Stimulated activated CD8-positive, alpha-beta memory T cell treated with anti-CD3 and anti-CD28 coated beads, Interleukin-15, amount 100 ng/mL, for 4 hours (primary cell): ENCODE results near the gene GALNT7.
"Not testable (repeated sequence)": the region's sequence is repeated elsewhere in the genome, so short reads cannot be mapped to it uniquely, and the experiment has no call there.

ENCODE experiments used
- DNase-seq, 2 donors: peaks; one replicate each; pipeline ENCODE4 v3.0.0-alpha.2; 2020; ENCODE audit warnings: low read depth in 2 of 2

Gene GALNT7, protein sequence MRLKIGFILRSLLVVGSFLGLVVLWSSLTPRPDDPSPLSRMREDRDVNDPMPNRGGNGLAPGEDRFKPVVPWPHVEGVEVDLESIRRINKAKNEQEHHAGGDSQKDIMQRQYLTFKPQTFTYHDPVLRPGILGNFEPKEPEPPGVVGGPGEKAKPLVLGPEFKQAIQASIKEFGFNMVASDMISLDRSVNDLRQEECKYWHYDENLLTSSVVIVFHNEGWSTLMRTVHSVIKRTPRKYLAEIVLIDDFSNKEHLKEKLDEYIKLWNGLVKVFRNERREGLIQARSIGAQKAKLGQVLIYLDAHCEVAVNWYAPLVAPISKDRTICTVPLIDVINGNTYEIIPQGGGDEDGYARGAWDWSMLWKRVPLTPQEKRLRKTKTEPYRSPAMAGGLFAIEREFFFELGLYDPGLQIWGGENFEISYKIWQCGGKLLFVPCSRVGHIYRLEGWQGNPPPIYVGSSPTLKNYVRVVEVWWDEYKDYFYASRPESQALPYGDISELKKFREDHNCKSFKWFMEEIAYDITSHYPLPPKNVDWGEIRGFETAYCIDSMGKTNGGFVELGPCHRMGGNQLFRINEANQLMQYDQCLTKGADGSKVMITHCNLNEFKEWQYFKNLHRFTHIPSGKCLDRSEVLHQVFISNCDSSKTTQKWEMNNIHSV

DNA sequence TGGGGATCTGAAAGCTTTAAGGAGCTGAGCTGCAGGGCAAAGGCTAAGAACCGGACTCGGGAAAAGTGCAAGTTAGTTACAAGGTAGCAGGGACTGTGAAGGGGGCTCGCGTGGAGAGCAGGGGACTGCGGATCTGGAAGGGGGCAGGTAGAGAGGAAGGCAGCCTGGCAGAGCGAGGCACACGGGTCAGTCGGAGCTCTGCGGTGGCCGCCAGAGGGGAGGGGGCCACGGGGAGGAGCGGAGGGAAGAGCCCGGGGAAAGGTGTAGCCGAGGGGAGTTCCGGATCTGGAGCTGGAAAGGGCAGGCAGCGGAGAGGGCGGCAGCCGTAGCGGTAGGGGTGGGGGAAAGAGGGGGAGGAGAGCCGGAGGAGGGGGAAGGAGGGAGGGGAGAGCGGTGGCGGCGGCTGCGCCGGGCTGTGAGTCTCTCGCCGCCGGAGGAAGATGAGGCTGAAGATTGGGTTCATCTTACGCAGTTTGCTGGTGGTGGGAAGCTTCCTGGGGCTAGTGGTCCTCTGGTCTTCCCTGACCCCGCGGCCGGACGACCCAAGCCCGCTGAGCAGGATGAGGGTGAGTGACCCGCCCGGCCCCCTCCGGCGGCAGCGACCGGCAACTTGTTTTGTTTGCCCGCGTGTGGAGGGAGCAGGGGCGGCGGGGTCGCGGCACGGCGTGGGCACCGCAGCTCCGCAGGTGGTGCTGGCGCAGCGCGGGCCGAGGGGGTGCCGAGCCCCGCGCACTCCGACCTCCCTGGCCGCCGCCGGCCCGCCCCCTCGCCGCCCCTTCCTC is at the start of gene GALNT7:
Gene GALNT7, plus strand, starts transcription at position 416 of the 782 bp plus-strand sequence. Its CDS starts 25 bp downstream, at position 441.
- peak; percentile 39 to 42 for DNase-seq

DNA sequence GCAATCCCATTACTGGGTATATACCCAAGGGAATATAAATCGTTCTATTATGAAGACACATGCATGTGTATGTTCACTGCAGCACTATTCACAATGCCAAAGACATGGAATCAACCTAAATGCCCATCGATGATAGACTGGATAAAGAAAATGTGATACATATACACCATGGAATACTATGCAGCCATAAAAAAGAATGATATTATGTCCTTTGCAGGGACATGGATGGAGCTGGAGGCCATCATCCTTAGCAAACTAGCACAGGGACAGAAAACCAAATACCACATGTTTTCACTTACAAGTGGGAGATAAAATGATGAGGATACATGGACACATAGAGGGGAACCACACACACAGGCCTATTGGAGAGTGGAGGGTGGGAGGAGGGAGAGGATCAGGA is 49.8 kb upstream of the GALNT7 start:
- DNase-seq = not testable (repeated sequence)

DNA sequence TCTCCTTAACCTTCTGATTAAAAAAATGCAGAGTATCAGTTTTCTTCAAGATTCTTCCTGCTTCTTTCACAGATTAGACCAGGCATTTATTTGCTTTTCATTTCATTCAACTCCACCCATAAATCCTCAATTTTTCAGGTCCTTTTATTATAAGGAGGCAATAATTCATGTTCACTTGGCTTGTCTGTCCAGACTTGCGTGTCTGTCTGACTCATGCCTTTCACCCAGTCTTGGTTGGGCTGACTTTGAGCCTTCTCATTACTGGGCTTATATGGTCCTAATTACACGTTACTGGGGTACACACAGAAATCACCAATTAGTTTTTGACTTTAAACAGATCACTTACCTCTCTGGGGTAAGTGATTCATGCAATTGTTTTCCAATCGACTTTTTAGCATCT is 48.8 kb upstream of the GALNT7 start:
- DNase-seq = no peak

DNA sequence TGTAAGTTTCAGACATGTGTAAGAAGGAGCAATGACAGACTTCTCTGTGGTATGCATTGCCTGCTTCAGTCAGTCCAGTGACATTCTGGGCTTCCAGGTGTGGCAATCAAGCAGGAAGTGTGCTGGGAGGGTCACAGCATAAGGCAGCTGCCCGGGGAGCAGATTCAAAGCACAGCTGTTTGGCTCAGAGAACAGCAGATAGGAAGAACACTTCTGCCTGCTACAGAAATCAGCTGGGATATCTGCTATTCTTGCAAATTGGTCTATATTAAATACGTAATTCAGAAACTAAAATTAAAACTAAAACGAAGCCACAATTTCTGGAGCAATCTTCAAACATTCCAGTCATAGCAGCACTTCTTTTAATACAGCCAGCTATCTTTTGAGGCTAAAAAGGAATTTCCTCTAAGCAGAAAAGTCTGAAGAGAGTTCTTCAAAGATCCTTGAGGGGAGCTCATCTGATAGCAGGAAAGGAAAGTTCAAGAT is 47.5 kb upstream of the GALNT7 start:
- DNase-seq = no peak

DNA sequence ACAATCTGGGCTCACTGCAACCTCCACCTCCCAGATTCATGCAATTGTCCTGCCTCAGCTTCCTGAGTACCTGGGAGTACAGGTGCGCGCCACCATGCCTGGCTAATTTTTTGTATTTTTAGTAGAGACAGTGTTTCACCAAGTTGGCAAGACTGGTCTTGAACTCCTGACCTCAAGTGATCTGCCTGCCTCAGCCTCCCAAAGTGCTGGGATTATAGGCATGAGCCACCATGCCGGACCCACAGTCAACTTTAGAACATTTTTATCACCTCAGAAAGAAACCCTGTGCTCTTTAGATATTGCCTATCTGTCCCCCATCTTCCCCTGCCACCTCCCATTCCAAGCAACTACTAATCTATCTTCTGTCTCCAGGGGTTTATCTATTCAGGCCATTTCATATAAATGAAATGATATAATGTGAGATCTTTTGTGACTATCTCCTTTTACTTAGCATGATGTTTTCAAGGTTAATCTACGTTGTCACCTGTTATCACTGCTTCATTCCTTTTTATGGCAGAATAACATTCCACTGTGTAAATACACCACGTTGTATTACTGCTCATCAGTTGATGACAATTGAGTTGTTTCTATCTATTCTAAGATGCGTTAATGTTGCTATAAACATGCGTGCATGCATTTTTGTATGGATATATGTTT is 44.3 kb upstream of the GALNT7 start:
- DNase-seq = no peak

DNA sequence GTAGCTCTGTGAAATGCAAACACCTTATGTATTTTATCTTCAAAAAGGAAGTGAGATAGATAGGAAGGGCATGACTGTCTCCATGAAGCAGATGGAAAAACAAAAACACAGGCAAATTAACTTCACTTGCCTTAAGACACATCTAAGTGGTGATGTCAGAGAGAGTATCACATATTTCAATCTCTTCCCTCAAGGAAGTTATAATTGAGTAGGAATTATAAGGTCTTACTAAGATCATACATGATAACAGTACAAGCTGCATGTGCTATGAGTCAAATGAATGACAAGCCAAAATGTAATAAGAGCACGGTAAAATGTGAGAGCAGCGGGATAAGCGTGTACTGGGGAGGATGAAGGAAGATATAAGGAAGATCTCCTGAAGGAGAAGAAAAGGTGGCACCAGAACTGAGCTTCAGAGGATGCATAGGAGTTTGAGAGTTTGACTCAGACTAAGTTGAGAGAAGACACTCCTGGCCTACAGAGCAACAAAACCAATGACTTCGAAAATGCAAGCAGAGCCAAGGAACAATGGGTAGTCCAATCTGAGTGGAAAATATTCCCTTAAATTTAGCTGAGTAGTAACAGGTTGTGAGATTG is 43.3 kb upstream of the GALNT7 start:
- DNase-seq = no peak

DNA sequence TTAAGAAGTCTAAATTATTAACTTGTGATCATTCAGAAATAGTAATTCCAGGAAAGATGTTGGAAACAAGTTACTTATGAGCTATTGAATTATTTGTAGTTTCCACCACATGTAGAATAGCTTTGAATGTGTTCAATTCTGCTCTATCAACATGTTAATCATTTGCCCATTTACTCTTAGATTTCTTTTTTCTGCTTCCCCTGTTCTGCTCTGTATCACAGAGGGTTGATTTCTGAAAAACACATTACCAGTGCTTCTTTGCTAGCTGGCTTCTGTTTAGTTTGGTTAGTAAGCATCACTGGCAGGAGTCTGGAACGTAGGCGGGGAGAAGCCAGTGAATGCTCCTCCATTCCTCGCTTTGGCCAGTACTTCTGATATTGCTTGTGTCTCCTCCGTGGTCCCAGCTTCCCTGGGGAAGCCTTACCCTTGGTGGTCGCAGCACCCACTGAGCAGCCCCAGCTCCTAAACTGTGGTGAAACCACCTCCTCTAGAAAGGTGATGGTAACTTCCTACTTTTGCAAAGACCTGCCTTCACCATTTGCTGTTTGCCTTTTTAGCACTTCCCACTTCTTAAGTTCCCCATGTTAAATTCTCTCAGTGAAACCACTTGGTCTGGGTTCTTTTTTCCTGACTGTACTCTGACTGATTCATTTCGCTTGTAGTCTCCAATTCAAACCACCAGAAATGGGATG is 40.3 kb upstream of the GALNT7 start:
- DNase-seq = no peak

DNA sequence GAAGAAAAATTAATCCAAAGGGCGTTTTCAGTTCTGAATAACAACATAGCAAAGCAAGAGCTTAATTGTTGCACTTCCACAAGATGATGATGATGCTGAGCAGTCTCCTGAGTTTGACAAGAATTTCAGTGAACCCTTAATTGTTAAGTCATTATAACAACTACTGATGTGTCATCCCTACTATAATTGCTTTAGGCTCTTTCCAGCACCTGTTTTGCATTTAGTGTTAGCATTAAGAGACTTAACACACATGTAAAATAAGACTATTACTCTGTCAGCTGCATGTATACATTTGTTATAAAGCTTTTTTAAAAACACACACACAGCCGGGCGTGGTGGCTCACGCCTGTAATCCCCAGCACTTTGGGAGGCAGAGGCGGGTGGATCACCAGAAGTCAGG is 37.9 kb upstream of the GALNT7 start:
- DNase-seq = no peak

DNA sequence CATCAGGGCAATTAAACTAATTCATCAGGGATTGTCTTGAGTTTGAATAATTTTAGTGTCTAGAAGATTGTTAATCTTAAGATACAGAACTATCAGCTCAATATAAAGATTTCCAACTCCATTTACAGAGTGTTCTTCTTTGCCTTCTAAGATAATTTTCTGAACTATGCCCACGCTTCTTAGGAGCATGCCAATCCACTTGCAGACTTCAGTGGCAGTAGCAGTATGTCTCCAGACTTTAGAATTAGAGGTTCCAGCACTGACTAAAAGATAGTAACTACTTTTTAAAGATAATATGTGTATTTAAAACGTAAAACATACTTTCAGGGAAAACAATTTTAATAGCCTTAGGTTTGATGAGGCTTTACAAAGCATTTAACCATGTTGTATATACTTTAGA is 34.2 kb upstream of the GALNT7 start:
- DNase-seq = no peak

DNA sequence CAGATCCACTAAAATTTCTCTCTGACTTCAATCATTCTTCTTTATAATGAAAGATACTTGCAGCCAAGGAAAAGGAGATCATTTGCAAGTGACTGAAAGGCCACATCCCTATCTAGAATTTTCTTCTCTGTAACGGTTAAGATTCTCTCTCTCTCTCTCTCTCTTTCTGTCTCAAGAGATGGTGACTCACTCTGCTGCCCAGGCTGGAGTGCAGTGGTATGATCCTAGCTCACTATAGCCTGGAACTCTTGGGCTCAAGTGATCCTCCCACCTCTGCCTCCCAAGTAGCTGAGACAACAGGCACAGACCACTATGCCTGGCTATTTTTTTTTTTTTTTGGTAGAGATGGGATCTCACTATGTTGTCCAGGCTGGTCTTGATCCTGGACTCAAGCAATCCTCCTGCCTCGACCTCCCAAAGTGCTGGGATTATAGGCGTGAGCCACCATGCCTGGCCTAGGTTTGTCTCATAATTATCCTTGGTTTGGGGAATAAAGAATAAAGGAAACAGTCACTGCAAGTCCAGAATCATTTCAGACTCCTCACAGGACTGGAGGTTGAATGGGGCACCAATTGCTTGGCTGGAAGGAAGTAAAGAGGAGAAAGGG is 33.3 kb upstream of the GALNT7 start:
- DNase-seq = no peak

DNA sequence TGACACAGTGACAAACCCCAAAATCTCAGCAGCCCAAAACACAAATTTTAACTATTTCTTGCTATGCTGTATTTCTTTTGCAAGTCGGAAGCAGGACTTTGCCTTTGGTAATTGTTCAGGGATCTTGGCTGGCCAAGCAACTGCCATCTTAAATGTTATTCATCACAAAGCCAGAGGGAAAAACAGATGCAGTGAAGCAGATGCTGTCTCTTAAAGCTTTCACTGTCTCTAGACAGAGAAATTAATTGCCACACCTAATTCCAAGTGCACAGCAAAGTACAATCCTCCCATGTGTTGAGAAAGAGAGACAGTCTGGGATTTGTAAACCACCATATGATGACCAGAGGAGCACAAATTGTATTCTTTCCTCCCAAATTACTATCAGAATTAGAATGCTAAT is 30.0 kb upstream of the GALNT7 start:
- no peak for DNase-seq

DNA sequence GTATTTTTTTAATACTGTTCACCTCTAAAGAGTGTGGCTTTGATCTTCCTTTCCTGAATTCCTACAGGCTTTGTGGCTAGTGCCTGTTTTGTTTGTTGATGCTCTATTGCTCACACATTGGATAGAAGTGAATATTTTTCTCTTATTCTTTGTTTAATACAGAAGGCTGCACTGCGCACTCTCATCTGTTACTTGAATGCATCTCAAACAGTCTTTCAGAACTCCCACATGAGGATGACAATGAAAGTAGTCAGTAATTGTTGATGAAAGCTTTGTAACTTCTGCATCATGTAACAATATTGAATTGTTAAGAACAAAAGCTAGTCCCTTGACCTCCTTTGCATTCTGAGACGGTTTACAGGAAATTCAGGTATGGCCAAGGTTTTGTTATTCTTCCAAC is 29.1 kb upstream of the GALNT7 start:
- DNase-seq = no peak

DNA sequence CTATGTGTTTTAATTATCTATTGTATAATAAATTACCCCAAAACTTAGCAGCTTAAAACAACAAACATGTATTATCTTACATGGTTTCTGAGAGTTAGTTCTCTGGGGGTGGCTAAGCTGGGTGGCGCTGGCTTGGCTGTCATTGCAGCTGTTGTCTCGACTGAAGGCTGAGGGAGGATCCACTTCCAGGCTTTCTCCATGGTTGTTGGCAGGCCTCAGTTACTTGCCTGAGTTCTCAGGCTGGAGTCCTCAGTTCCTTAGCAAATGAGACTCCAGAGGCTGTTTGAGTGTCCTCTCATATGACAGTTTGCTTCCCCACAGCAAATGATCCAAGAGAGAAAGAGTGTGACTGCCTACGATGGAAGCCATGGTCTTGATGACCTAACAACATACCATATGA is 23.5 kb upstream of the GALNT7 start:
- no peak for DNase-seq

DNA sequence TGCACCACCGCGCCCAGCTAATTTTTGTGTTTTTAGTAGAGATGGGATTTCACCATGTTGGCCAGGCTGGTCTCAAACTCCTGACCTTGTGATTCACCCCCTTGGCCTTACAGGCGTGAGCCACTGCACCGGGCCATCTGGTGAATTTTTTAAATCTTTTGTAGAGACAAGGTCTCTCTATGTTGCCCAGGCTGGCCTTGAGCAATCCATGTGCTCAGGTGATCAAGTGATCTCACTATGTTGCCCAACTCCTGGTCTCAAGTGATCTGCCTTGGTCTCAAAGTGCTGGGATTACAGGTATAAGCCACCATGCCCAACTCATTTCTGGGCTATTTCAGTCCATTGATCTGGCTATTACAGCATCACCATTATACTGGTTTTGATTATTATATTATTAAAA is 22.2 kb upstream of the GALNT7 start:
- DNase-seq = no peak

DNA sequence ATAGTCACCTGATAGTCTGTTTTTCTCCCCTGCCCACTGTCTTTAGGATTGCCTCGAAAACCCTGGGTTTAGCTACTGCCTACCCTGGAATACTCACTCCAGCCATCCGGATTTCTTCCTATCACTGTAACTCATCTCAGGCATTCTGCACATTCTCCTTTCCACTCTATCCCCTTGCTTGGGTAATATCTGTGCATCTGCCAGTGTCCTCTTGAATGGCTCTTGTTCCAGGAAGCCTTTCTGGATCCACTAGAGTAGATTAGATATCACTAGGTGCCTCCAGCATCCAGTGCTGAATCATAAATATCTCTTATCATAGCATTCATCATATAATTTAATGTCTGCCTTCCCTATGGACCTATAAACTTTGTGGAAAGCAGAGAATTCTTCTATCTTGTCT is 17.1 kb upstream of the GALNT7 start:
- no peak for DNase-seq

DNA sequence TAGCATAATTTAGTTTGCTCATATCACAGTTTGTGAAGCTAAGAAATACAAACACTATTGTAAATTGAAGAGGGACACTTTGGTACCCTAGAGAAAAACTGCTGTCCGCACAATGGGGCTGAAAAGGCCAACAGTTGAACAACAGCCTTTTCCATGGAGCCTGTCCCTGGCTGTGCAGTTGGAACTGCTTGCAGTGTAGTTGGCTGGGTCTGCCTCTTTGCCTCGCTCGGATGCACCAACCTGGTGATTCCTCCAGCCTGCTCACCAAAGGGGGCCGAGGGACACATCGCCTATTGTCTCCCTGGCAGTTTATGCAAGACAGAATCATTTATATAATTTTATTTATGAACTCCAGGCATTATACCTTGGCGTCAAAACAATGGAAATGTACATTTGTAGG is 16.5 kb upstream of the GALNT7 start:
- DNase-seq = no peak

DNA sequence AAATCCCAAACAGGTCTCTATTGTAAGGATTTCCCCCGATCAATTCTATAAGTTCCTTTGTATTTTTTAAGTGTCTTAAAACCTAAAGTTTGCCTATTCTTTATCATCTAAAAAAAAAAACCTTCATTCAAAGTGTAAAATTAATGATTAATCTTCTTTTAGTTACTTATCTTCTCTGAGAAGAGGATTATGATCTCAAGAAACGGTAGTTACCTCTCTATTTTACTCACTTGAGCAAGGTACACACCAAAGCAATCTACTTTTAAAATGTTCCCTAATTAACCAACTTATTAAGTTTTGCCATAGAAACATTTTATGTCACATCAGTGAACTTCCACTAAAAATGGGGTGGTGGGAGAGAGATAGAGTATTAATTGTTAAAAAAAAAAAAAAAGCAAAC is 15.2 kb upstream of the GALNT7 start:
- DNase-seq = no peak

DNA sequence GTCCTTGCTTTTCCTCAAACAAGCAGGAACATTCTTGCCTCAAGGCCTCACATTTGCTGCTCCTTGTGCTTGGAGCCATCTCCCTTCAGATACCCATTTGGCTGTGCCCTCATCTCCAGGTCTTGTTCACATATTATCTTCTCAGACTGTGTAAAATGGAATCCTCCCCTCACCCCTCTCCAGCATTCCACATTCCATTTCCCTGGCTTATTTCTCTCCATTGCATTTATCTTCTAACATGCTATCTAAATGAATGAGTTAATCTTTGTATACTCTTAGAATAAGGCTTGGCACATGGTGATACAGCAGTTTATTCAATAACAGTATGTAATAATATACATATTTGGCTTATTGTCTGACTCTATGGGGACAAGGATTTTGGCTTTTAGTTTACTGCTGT is 8.8 kb upstream of the GALNT7 start:
- no peak for DNase-seq

DNA sequence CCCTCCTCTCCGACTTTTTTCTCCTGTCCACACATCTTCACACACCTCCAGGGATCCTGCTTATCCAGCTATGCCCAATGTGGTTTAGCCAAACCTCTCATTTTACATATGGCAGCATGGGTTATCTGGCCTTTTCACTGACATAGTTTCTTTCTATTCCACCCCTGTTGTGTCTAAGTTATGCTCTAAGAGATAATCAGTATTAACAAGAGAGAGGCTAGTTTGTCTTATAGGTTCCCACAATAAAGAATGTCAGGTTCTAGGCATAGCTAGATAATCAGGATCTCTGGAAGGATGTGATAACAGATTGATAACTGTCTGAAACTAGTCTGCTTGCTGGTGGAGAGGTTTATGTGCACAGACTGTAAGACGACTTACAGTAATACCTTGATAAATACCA is 7.7 kb upstream of the GALNT7 start:
- DNase-seq = no peak

DNA sequence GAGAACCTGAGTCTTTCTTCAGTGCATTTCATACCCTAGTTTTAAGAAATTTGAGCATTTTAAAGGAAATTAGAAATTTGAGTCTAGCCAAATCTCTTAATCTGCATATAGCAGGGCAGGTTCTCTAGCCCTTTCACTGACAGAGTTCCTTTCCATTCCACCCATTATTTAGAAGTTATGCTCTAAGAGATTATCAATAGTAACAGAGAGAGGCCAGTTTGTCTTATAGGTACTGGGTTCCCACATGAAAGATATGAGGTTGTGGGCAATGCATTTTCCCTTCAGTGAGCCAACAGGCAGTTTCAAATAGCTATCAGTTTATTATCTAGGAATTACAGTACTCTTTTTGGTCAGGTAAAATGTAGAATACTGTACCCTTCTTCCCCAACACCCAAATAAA is 7.3 kb upstream of the GALNT7 start:
- no peak for DNase-seq

DNA sequence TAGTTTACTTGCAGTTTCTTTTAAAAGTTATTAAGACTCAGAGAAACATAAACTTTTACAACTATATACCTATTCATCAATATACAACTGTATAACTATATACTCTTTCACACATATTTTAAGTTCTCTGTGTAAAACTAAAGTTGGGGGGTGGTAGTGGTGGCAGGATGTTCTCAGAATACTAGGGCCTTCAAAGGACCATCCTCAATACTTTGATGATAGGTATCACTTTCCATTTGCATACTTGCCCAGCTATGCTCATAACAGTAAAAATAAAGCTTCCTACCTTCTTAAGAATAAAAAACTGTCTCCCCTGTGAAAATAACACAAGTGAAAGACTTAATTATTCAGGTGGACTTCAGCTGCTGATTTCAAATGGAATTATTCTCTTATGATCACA is 2.9 kb upstream of the GALNT7 start:
- no peak for DNase-seq
